ENCODE measurements around the gene KCNQ2.
A peak's percentile ranks its signal among the peaks of the same experiment; 100 is the strongest.

The KCNQ2 gene

GRCh38 chr20:63403403-63404105, 68.9 kb downstream of the KCNQ2 start:
- DNase-seq (ENCODE audit: low spot score) = no peak

DNA sequence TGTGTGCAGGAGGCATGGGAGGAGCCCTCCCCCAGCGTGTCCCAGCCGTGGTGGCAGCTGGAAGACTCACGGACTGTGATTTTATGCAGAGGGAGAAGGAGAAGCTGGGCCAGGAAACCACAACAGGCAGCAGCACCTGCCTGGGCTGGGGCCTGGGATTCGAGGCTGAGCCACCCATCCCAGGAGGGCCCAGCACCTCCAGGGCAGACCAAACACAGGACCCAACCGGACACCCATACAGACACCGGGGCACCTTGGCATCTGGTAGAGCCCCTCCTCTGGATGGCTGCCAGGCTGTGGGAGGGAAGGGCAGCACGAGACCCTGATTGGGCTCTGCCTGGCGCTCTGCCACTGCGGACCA, 69.6 kb downstream of the KCNQ2 start:
- no peak for DNase-seq (ENCODE audit: low spot score)

DNA sequence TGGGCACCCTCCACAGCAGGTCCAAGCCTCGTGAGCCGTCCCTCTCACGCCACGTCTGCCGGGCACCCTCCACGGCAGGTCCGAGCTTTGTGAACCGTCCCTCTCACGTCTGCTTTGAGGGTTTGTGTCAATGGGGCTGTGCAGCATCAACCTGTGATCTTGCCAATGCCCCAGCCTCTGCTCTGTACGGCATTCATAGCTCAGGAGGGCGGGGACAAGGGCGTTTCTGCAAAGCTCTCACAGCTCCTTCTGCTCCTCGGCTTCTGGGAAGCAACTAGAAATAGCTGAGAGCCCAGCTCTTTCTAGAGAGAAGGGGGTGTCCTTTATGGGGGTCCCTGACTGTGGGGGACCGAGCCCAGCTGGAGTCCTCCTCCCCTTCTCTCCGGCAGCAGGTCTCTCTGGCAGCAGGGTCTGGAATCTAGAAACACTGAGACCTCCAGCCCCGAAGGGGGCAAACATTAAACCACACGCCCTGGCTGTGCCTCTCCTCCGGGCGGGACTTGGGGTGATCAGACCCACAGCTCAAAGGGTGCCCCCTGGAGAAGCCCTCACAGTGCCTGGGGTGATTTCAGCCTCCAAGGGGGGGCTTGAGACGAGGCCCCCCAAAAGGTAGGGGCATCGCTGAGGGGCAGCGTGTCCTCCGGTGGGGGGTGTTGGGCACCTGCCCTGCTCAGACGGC, 70.1 kb downstream of the KCNQ2 start:
- peak; percentile 39 for DNase-seq (ENCODE audit: low spot score)

DNA sequence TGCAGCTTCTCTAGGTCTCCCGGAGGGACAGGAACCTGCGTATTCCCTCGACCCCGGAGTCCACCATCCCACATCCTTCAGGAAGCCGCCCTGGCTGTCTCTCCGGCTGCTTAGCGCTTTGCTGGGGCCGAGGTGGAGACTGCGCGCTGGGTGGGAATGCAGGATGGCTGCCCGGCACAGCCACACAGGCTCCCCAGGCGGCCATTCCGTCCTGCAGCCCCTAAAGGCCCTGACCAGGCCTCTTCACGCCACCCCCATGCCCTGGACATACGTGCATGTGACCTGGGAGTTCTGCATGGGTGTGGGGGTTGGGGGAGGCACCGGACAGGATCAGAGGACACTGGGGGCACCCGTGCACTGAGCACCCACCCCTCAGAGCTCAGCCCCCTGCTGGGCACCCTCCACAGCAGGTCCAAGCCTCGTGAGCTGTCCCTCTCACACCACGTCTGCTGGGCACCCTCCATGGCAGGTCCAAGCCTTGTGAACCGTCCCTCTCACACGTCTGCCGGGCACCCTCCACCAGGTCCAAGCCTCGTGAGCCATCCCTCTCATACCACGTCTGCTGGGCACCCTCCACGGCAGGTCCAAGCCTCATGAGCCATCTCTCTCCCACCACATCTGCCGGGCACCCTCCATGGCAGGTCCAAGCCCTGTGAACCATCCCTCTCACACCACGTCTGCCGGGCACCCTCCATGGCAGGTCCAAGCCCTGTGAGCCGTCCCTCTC, 70.9 kb downstream of the KCNQ2 start:
- DNase-seq (ENCODE audit: low spot score) = no peak

DNA sequence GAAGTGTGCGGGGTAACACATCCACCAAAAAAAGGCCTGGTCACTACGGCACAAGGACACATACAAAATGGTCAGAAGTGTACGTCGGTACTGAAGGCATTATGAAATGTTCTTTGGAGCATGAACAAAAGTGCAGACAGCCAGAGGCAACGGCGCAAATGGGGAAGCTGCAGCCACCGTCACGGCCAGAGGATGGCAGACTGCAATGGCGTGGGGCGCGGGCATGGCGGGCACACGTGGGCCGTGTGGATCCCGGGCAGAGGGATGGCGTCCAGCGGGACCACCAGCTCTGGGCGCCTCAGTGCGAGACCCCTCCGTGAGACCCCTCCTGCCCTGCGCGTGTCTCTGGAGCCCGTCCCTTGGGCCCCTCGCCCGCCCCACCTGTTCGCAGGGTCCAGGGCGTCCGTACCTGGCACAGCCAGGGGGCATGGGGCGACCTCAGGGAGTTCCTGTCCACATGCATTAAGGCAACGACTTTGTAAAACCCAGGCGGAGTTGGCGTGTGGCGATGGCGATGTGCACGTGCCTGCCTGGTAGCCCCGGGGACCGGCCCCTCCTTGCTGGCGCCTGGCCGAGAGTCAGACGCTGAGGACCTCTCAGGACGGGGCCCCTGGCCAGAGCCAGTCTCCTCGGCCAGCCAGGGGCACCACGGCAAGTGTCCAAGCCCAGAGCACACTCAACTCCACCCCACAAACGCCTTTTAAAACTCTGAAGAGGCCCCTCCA, 71.8 kb downstream of the KCNQ2 start:
- no peak for DNase-seq (ENCODE audit: low spot score)

GRCh38 chr20:63399596-63400375, 72.7 kb downstream of the KCNQ2 start:
- DNase-seq (ENCODE audit: low spot score) = no peak

DNA sequence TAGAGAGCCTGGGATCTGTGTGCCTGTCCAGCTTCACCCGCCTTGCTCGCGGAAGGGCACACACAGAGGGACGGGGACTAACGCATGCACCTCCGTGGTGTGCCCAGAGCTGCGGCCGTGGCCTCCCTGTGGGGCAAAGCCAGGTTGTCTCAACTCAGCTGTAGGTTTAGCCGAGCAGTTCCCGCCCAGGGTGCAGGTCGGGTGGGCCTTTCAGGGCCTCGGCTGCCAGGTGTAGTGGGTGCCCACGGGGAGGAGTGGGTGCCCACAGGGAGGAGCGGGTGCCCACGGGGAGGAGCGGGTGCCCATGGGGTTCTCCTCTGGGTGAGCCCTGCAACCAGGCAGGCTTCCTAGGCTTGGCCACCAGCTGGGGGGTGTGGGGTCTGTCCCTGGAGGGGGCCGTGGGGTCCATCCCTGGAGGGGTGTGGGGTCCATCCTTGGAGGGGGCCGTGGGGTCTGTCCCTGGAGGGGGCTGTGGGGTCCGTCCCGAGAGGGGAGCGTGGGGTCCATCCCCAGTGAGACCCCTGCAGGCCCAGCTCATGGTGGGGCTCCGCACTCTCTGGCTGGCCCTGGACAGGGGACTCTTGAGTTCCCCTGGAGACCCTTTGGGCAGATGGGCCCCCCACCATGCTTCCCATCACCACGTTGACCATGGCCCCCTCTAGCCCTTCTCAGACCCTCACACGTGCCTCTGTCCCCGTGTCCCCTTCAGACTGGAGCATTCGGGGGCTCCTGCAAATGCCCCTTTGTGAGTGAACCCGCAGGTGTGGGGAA, 73.5 kb downstream of the KCNQ2 start:
- no peak for DNase-seq (ENCODE audit: low spot score)

DNA sequence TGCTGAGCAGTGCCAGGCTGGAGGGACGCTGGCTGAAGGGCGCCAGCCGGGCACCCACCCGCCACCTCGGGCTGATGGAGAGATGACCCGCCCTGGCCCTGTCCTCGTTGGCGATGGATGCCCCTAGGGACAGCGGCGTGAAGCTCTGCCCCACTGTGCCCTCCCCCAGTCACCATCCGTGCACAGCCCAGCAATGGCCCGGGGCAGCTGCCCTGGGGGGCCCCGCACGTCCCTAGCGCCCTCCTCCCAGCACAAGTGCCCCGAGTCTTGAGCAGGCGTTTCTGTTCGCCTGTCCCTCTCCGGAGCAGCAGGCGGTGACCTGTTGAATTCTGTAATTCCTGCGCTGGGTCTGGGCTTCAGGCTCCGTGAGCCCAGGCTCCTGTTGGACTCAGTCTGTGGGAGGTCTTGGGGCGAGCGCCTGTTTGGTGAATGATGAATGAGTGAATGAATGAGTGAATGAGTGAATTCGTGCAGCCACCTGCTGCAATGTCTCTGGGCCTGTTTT, 74.5 kb downstream of the KCNQ2 start:
- DNase-seq (ENCODE audit: low spot score) = no peak

- no peak for DNase-seq (ENCODE audit: low spot score)
These were observed 75.2 kb downstream of the KCNQ2 start for GRCh38 chr20:63397155-63397843.

- no peak for DNase-seq (ENCODE audit: low spot score)
These were observed 76.2 kb downstream of the KCNQ2 start for GRCh38 chr20:63396300-63396699.

GRCh38 chr20:63395723-63396122, 76.7 kb downstream of the KCNQ2 start:
- DNase-seq (ENCODE audit: low spot score) = no peak

GRCh38 chr20:63394920-63395455, 77.5 kb downstream of the KCNQ2 start:
- DNase-seq (ENCODE audit: low spot score) = no peak

DNA sequence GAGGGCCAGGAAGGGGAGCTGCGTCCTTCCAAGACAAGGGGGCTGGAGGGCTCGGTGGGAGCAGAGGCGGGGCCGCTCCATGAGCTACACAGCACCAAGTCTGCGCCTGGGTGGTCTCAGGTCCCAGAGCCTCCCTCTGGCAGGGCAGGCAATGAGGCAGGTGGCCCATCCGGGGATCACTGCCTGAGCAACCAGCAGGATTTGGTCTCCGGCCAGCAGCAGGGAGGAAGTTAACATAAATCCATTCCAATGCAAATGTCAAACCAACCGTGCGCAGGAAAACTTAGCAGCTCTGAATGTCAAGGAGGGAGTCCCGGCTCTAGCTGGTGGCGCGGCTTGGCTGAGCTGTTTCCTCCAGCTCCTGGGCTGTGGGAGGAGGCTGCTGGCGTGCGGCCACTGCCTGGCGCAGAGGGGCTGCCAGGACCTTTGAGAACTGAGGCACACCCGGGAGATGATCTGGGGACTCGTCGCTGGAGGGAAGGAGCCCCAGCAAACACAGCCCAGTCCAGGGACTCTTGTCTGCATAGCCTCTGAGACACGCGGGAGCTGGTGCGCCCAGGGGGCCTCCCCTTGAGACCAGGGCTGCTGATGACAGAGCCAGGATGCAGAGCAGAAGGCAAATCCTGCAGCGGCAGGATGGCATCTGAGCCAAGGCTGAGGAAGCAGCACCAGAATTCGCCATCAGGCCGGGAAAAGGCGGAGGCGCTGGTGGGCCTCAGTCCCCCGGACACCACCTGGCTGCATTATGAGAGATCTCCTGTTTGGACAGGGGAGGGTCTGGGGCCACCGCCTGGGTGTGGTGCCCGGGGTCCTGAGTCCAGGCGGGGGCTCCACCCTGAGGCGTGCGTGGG, 78.2 kb downstream of the KCNQ2 start:
- no peak for DNase-seq (ENCODE audit: low spot score)

- DNase-seq (ENCODE audit: low spot score) = no peak
These were observed 78.9 kb downstream of the KCNQ2 start for GRCh38 chr20:63393566-63393965.

GRCh38 chr20:63392465-63393365, 79.7 kb downstream of the KCNQ2 start:
- DNase-seq (ENCODE audit: low spot score) = no peak

GRCh38 chr20:63387917-63388316, 84.5 kb downstream of the KCNQ2 start:
- DNase-seq (ENCODE audit: low spot score) = no peak

- no peak for DNase-seq (ENCODE audit: low spot score)
These were observed 85.1 kb downstream of the KCNQ2 start for GRCh38 chr20:63387393-63387792.

- no peak for DNase-seq (ENCODE audit: low spot score)
These were observed 86.0 kb downstream of the KCNQ2 start for GRCh38 chr20:63386491-63386890.

Data from NAMALWA (cell line).